ENCODE data around the gene GMCL2. TPM values are rescaled to one million over a fixed set of nuclear protein-coding genes. Genes with fewer than 3 reads are reported as not detected.
A peak's percentile ranks its signal among the peaks of the same experiment; 100 is the strongest.
"Not testable (repeated sequence)": the region's sequence is repeated elsewhere in the genome, so short reads cannot be mapped to it uniquely, and the experiment has no call there.

Gene GMCL2
- total RNA-seq, 2 donors from 2014 or later = not detected

GRCh38 chr5:178199581-178200434 is 12.6 kb upstream of the GMCL2 start:
- whole genome bisulfite sequencing, 2 experiments (ENCODE audit: insufficient coverage in 1 of 2, insufficient read length in 1 of 2) = 78 to 89% methylated on average over 6 to 12 of the region's 12 CpGs
- Histone ChIP-seq H3K9ac (ENCODE audit: extremely low read depth, low read length, poor library complexity, severe bottlenecking) (no peak overlapping the region), H3K27ac (ENCODE audit: low read depth, low read length) (no peak overlapping the region), H3K36me3 (ENCODE audit: control insufficient read depth, insufficient read depth, low read length) (no peaks in the 10 kb centered on the region), H3K4me1 (ENCODE audit: control insufficient read depth, insufficient read depth, low read length) (no peaks in the 10 kb centered on the region), H3K9me3 (ENCODE audit: control insufficient read depth, low read length) (no peaks in the 10 kb centered on the region), H3K4me3 (ENCODE audit: low read length) (no peak overlapping the region), H3K27me3 (ENCODE audit: control insufficient read depth, insufficient read depth, low read length, poor library complexity, severe bottlenecking) (no peaks in the 10 kb centered on the region)
- peaks cover 4% of the 10 kb centered on the region for H3K9me3 Mint-ChIP-seq
- peaks cover 2% of the 10 kb centered on the region for H3K36me3 Mint-ChIP-seq (ENCODE audit: low read depth)
- no peak for TF ChIP-seq CTCF (conservative IDR thresholded peaks at IDR 0.05)
- H3K4me1 Mint-ChIP-seq = peaks cover 4% of the 10 kb centered on the region
- DNase-seq = no peak
- peaks cover 9% of the 10 kb centered on the region for H3K27me3 Mint-ChIP-seq (ENCODE audit: insufficient read depth)
- H3K27ac Mint-ChIP-seq = no peak overlapping the region
- H3K4me3 Mint-ChIP-seq = no peak overlapping the region

GRCh38 chr5:178198706-178199105 is 11.5 kb upstream of the GMCL2 start:
- Mint-ChIP-seq H3K9me3 (peaks cover 4% of the 10 kb centered on the region), H3K27me3 (ENCODE audit: insufficient read depth) (peaks cover 14% of the 10 kb centered on the region), H3K4me3 (no peak overlapping the region), H3K4me1 (peaks cover 4% of the 10 kb centered on the region), H3K27ac (no peak overlapping the region), H3K36me3 (ENCODE audit: low read depth) (no peaks in the 10 kb centered on the region)
- TF ChIP-seq CTCF (conservative IDR thresholded peaks at IDR 0.05) = no peak
- Histone ChIP-seq H3K27ac (ENCODE audit: low read depth, low read length) (no peak overlapping the region), H3K9me3 (ENCODE audit: control insufficient read depth, low read length) (no peaks in the 10 kb centered on the region), H3K9ac (ENCODE audit: extremely low read depth, low read length, poor library complexity, severe bottlenecking) (no peak overlapping the region), H3K36me3 (ENCODE audit: control insufficient read depth, insufficient read depth, low read length) (no peaks in the 10 kb centered on the region), H3K4me3 (ENCODE audit: low read length) (no peak overlapping the region), H3K27me3 (ENCODE audit: control insufficient read depth, insufficient read depth, low read length, poor library complexity, severe bottlenecking) (no peaks in the 10 kb centered on the region), H3K4me1 (ENCODE audit: control insufficient read depth, insufficient read depth, low read length) (no peaks in the 10 kb centered on the region)
- 95 to 96% methylated on average over 3 to 11 of the region's 11 CpGs for WGBS, 2 experiments (ENCODE audit: insufficient coverage in 1 of 2, insufficient read length in 1 of 2)
- DNase-seq = no peak

- H3K9me3 Mint-ChIP-seq; H3K27ac ChIP-seq (ENCODE audit: low read depth, low read length); H3K4me3 Mint-ChIP-seq; H3K4me1 ChIP-seq (ENCODE audit: control insufficient read depth, insufficient read depth, low read length); H3K36me3 Mint-ChIP-seq (ENCODE audit: low read depth); H3K9me3 ChIP-seq (ENCODE audit: control insufficient read depth, low read length); H3K9ac ChIP-seq (ENCODE audit: extremely low read depth, low read length, poor library complexity, severe bottlenecking); H3K36me3 ChIP-seq (ENCODE audit: control insufficient read depth, insufficient read depth, low read length); H3K4me1 Mint-ChIP-seq; H3K27me3 ChIP-seq (ENCODE audit: control insufficient read depth, insufficient read depth, low read length, poor library complexity, severe bottlenecking); H3K4me3 ChIP-seq (ENCODE audit: low read length); H3K27ac Mint-ChIP-seq: not testable (repeated sequence)
- DNase-seq = peak; percentile 66
- 79 to 81% methylated on average over 7 to 11 of the region's 11 CpGs for WGBS, 2 experiments (ENCODE audit: insufficient coverage in 1 of 2, insufficient read length in 1 of 2)
- H3K27me3 Mint-ChIP-seq (ENCODE audit: insufficient read depth) = peaks cover 16% of the 10 kb centered on the region
Measured at GRCh38 chr5:178198151-178198550, 11.0 kb upstream of the GMCL2 start.
